HG02938 (cell line): ENCODE results near the gene WBP1.
A peak's percentile ranks its signal among the peaks of the same experiment; 100 is the strongest.
"Not testable (repeated sequence)": the region's sequence is repeated elsewhere in the genome, so short reads cannot be mapped to it uniquely, and the experiment has no call there.

Source experiments
- ATAC-seq: cut with Tn5 transposase; IDR thresholded peaks from one replicate; pipeline ENCODE4 v1.9.1; 2021; ENCODE audit warnings: mild to moderate bottlenecking, moderate library complexity; ENCODE audit not compliant: unreplicated experiment

WBP1 gene

DNA sequence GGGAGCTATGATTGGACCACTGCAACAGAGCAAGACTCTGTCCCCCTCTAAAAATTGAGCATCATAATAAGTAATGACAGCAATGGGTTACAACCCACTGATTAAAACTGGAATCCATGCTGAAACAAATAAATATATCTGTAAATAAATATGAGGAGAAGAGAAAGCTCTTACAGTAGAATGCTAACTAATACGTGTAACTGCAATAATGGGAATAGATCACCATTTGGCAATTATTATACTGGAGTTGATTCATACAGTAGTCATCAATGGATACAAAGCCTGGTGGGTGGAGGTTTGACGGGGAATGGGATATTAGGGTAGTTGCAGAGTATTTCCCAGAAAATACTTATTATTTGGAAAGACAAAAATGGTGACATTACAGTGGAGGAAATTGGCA, 9.5 kb upstream of the WBP1 start:
- no peak for ATAC-seq

DNA sequence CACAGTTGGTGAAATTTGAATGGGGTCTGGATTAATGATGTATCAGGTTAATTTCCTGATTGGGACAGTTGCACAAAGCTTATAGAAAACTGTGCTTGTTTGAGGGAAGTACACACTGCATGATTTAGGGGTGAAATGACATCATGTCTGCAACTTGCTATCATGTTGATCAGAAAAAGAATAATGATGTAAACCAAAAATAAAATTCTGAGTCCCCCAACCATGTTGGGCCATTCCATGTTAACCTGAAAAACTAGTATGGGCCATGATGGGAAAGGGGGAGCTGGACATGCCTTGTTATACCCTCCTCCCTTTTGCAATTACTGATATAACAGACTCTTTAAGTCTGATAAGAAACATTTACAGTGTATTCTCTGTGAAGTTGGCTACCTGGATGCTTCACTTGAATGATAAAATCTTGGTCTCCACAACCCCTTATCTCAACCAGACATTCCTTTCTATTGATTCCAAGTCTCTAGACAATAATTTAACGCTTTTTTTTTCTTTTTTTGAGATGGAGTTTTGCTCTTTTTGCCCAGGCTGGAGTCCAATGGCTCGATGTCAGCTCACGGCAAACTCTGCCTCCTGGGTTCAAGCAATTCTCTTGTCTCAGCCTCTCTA, 7.6 kb upstream of the WBP1 start:
- ATAC-seq = no peak

DNA sequence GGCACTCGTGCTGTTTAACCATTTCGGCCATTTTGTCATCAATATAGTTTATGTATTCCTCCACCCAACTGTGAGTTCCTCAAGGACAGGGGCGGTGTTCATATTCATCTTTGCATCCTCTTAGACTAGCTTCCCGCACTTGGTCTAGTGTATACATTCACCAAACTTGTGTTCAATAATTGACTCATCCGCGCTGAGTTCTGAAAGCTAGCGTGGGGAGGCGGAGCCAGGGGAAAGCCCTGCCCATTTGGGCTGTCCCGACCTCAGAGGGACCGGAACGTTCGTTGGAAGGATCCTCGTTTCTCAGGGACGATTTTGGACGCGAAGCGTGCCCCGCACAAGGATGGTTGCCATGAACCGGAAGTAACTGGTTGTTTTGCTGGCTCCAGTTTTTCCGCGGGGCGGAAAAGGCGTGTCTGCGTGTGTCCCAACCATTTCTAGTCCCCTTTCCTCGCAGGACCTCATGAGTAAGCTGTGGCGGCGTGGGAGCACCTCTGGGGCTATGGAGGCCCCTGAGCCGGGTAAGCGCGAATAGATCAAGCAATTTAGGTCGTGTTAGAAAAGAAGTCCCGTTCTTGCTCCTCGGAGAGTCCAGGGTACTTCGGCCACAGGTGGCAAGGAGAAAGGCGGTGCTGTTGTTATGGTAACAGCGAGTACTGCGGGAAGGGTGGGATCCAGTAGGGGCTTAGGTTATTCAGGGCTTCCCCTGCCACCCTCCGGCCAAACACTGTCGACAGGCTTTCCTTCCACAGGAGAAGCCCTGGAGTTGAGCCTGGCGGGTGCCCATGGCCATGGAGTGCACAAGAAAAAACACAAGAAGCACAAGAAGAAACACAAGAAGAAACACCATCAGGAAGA, 3.4 kb upstream of the WBP1 start, which contains the start of gene INO80B:
Gene INO80B (plus strand): TSS at position 434 of the 858 bp plus-strand sequence. CDS start 30 bp downstream, at position 464.
- peak; percentile 34 for ATAC-seq

DNA sequence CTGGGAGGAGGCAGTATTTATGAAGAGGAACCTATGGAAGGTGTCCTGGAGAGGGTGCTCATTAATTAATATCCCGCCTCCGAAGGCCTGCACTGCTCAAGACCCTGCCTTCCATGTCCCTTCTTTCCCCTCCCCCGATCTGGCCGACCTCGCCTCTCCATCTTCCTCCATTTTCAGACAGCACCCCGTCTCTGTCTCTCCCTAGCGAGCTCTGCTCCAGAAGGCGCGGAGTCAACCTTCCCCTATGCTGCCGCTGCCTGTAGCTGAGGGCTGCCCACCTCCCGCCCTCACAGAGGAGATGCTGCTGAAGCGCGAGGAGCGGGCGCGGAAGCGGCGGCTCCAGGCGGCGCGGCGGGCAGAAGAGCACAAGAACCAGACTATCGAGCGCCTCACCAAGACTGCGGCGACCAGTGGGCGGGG, 1.1 kb upstream of the WBP1 start:
- ATAC-seq = no peak

DNA sequence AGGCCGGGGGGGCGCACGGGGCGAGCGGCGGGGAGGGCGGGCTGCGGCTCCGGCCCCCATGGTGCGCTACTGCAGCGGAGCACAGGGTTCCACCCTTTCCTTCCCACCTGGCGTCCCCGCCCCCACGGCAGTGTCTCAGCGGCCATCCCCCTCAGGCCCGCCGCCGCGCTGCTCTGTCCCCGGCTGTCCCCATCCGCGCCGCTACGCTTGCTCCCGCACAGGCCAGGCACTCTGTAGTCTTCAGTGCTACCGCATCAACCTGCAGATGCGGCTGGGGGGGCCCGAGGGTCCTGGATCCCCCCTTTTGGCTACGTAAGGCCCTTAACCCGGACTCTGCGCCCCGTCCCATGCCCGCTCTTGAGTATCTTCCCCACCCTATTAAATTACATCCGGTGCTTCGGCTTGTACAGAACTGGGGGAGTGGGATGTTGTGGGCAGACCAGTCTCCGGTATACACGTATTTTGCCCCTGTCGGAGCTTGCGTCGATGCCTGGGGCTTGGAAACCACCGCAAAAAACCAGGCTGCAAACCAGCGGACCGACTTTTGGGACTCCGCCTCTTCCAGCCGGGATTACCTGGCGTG, 598 bp upstream of the WBP1 start:
- ATAC-seq = peak; percentile 22

DNA sequence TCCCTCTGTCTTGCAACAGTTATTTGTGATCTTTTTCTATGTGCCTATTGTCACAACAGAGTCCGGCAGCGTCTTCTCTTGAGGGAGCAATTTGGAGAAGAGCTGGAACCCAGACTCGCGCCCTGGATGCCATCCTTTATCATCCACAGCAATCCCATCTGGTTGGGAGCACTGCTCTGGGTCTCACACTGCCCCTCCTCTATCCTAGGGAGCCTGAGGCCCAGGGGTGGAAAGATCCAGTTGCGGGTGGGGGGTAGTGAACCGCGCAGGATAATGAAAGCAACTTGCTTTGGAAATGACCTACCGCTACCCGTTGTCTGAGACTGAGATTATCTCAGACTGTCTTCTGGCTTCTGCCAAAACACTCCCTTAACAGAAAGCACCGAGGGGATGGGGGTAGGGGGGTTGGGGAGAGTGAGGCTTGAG, 713 bp downstream of the WBP1 start:
- no peak for ATAC-seq

DNA sequence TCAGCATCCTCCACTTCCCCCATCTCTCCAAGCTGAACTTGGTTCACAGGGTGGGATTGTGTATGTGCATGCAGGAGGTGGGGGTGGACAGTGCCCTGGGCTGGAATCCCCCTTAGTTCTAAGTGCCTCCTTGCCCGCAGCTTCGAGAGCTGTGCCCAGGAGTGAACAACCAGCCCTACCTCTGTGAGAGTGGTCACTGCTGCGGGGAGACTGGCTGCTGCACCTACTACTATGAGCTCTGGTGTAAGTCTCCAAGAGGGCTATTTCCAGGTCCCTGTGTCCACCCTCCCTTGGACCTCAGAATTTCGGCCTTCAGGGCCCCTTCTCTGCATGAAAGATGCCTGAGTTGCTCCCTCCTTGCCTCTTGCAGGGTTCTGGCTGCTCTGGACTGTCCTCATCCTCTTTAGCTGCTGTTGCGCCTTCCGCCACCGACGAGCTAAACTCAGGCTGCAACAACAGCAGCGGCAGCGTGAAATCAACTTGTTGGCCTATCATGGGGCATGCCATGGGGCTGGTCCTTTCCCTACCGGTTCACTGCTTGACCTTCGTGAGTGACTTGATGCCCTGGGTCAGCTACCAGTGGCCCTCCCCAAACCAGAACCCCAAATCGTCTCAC, 1.4 kb downstream of the WBP1 start:
- not testable (repeated sequence) for ATAC-seq

DNA sequence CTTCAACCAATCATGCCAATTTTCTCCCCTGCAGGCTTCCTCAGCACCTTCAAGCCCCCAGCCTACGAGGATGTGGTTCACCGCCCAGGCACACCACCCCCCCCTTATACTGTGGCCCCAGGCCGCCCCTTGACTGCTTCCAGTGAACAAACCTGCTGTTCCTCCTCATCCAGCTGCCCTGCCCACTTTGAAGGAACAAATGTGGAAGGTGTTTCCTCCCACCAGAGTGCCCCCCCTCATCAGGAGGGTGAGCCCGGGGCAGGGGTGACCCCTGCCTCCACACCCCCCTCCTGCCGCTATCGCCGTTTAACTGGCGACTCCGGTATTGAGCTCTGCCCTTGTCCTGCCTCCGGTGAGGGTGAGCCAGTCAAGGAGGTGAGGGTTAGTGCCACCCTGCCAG, 1.9 kb downstream of the WBP1 start:
- ATAC-seq = not testable (repeated sequence)

DNA sequence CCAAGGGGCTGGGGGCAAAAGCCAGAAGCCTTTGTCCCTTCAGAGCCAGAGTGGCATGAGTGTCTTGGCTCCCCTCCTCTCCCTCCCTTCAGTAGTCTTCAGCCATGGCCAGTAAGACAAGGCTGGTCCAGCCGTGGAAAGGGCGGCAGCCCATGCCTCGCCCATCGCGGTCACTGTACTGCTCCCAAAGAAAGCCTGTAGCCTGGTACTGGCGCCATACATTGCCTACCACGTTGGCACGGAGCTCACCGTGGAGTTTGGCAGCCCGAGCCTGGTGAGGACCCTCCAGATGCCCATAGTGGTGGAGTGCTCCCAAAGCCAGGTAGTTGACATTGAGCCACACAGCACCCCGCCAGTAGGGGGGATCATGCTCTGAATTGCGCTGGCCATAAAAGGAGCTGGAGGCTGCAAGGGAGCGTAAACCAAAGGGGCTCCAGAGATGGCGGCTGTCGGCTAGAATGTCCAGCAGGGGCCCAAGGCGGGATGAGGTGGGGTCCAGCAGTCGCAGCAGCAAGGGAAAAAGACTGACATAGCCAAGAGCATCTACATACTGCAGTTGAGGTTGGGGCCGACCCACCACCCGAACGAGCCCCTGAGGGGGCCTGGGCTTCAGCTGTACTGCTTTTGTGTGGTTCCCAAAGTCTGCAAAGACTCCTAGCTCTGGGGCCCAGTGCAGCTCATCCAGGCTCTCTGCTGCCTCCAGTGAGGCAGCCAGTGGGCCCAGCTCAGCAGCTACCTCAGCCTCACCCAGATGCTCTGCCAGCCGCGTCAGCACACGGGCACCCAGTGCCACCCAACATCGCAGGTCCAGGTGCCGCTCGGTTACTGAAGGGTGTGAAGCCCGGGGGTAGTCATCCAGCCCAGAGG, 3.2 kb downstream of the WBP1 start:
- ATAC-seq = no peak

DNA sequence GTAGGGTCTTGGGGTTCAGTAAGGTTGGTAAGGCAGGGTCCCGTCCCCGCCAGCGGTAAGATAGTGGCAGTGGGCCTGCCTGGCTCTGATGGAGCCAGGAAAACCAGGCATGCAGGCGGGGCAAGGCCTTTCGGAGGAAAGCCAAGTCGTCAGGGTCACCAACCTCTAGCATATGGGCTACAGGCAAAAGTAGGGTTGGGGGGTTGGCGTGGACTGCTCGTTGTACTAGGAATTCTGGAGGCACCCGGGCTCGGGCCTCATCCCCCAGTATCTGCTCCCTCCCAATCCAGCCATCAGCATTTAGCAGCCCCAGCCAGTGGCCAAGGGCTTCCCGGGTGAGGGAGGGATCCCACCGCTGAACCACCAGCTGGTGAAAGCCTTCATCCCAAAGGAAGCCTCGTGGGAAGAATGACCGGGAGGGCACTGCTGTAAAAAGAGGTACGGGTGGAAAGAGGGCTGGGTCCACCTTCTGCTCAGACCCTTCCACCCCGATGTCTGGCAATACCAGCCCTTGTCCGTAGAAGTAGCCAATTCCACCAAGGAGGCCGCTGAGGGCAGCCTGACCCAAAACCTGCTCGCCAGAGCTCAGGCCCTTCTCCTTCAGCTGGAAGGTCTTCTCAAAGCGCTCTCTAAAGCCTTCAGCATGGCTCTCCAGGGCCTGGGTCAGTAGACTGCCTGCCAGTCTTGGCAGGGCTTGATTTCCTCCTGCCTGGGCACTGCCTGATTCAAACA, 4.0 kb downstream of the WBP1 start:
- no peak for ATAC-seq

DNA sequence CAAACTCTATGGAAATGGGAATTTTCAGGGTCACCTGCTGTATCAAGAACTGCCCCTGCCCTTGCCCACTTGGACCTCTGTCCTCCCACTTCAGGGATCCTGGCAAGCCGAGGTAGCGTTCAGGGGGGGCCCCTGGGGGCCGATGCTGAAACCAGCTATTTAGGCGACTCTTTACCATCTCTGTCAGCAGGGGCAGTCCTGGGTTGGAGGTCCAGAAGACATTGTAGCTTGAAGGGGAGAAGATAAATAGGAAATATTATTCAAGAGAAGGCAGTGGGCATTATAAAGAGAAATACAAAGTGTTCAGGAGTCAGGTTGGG, 4.5 kb downstream of the WBP1 start:
- ATAC-seq = no peak

DNA sequence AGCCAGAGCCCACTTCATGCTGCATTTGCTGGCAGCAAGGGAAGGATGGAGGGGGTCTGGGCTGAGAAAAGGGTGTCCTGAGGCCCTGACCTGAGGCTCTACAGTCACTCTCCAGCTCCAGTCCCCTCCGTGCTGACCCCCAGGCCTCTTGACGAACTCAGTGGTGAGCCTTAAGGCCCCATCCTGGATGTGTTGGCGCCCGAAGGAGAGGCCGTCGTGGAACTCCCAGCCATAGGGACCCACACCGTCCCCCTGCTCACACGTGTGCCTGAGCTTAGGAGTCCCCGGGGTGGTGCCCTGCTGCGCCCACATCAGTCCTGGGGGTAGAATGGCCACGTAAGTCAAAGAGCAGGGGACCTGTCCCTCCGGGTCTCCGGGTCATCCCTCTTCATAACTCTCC, 6.2 kb downstream of the WBP1 start:
- no peak for ATAC-seq

DNA sequence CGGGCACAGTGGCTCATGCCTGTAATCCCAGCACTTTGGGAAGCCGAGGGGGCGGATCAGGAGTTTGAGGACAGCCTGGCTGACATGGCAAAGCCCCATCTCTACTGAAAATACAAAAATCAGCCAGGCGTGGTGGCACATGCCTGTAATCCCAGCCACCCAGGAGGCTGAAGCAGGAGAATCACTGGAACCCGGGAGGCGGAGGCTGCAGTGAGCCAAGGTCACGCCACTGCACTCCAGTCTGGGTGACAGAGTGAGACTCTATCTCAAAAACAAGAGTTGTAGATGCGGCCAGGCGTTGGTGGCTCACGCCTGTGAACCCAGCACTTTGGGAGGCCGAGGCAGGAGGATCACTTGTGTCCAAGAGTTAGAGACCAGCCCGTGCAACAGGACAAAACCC, 12.5 kb downstream of the WBP1 start:
- not testable (repeated sequence) for ATAC-seq

DNA sequence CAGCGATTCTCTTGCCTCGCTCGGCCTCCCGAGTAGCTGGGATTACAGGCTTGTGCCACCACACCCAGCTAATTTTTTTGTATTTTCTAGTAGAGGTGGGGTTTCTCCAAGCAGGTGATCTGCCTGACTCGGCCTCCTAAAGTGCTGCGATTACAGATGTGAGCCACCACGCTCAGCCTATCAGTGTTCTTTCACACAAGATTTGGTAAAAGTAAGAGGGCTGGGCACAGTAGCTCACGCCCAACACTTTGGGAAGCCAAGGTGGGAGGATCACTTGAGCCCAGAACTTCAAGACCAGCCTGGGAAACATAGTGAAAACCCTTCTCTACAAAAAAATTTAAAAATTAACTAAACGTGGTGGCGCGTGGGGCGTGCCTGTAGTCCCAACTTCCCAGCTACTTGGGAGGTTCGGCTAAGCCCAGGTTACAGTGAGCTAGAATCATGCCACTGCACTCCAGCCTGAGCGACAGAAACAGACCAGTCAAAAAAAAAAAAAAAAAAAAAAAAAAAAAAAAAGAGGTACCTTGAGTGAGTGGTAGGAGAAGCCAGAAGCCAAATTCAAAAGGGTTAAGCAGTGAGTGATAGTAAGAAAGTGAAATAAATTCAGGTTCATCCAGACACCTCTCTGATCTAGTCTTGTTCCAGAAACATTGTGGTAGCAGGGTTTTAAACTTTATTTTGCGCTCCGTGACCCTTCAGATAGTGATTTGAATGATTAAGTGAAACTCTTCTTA, 13.3 kb downstream of the WBP1 start:
- ATAC-seq = no peak

DNA sequence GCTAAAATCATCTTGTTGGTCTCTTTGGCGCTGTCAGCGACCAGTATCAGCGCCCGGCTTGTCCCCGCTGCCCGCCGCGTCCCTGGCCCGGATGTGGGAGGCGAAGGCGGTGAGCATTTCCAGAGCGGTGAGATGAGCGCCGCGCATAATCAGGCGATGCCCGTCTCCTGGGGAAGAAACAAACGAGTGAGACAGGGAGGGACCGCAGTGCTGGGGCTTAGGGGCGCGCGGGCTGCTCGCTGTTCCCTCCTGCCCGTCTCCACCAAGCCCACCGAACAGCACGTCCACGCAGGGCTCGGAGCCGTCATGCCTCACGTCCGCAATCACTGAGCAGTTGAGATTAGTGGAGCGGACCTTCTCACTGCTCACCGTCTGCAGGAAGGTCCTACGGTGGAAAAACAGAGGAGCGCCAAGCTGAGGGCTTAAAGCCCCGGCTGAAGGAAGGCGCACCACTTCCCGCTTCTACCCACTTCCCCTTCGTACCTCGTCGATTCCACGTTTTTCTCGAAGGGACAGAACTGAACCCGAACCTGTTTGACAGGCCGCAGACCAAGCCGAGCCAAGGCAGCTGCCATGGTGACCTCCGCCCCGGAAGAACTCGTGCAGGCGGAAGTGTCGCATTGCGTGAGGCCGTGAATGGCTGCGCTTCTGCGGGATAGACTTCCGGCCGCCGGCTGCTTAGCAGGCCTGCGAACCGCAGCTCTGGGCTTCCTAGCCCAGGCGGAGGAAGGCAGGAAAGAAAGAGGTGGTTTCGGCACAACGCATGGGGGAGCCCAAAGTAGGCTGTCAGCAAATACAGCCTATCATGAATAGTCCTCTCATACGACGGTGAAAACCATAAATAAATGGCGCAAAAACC, 14.1 kb downstream of the WBP1 start, which contains the start of gene MRPL53:
Gene MRPL53 (minus strand): TSS at position 595 of the 859 bp plus-strand sequence. CDS start 20 bp downstream, at position 575.
- ATAC-seq = peak; percentile 79

DNA sequence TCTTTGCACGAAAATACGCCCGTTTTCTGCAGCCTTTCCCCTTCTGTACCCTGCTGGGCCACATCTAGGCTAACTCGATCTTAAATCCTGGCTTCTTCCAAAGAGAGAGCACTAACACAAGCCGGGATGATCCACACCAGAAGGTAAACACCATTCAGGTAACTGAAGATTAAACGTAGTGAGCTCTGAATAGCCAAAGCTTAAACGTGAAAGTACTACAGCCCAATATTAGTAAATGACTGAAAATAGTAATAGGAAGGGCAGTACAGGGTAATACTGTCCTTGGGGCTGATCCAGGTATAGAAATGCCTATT, 14.7 kb downstream of the WBP1 start:
- no peak for ATAC-seq

DNA sequence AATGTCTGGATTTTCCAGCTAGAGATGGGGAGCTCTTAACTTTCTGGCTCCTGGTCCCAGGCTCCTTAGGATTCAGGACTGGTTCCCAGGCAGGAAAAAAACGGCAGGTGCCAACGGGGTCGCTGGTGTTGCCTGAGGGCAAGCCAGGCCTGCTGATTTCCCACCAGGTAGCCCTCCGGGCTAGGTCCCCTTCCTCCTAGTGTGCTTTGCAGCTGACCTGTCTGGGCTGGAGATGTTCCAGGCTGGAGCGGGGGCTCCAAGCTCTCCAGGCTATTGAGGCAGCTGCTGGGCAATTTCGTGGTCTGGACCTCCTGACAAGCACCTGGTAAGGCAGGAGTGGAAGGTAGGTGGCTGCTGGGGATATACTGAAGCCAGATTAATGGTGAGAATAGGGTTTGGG, 16.2 kb downstream of the WBP1 start:
- ATAC-seq = no peak

DNA sequence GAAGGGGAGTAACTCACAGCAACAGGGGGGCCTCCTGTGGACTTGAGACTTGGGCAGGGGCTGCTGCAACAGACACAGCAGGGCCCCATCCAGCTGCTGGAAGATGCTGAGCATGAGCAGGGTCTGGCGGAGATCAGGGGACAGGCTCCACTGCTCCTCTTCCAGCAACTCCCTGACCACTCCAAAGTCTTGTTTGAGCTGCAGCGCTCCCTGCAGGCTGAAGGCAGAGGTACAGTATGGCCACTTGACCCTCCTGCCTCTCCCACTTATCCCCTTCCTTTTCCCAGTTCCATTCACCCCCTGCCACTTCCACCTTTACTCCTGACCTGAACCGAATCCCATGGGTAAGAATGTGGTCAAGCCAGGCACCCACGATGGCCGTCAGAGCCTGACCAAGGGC, 16.7 kb downstream of the WBP1 start:
- ATAC-seq = no peak
